ENCODE measurements around the gene PAX7. TPM values are rescaled to one million over a fixed set of nuclear protein-coding genes. Genes with fewer than 3 reads are reported as not detected.

The PAX7 gene
- total RNA-seq, 1 donor from 2014 or later, result 0.05 TPM

DNA sequence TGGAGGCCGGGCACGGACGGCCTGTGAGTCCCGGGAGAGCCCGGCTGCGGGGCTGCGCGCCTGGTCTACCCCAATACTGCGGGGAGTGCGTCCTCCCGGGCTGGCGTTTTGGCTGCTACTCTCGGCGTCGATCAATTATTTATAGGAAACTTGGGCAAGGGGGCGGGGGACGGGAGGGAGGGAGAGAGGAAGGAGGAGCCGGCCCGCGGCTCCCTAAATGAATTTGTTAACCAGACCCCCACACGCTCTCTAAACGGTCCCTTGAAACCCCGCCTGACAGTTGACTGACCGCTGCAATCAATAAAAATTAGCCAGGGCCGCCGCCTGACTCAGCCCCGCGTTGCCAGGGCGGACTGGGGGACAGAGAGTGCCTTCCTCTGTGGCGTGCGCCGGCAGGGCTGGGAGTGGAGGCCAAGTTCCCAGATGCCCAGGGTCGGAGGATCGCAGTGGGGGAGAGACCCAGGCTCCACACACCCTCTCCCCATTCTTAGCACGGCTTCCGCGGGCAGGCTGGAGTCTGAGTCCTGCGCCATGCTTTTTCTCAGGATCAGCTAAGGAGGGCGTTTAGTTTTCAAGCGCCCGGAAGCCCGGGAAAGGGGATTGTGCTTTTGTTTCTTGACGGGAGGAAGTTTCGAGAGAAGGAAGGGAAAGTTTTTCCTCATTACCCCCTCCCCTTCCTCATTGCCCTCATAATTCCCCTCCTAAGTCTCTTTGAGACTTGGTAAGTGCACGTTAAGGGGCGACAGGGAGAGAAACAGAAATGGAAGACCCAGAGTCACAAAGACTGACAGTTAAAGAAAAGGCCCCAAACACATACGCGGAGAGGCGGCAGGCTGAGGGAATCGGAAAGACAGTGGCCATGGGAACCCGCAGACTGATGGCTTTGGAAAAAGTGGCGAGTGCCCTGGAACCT is 6.2 kb downstream of the PAX7 start:
- DNase-seq (ENCODE audit: low read depth), result no peak
- no peaks in the 10 kb centered on the region for H3K4me1 ChIP-seq (ENCODE audit: insufficient read depth, low read length)
- no peaks in the 10 kb centered on the region for H3K36me3 ChIP-seq (ENCODE audit: insufficient read depth, low read length)
- peaks cover 91% of the 10 kb centered on the region for H3K27me3 Mint-ChIP-seq (ENCODE audit: low read depth, unreplicated experiment)
- H3K27ac Mint-ChIP-seq (ENCODE audit: unreplicated experiment), result peak overlapping the region; percentile 36
- no peak overlapping the region for H3K4me2 ChIP-seq (ENCODE audit: low read length)
- no peak overlapping the region for H3K9ac ChIP-seq (ENCODE audit: low read length)
- H4K20me1 ChIP-seq (ENCODE audit: insufficient read depth, low read length), result peaks cover 8% of the 10 kb centered on the region
- peaks cover 4% of the 10 kb centered on the region for H3K9me3 ChIP-seq (ENCODE audit: insufficient read depth, low read depth, low read length)
- no peak for FAIRE-seq
- H3K27me3 ChIP-seq (ENCODE audit: insufficient read depth, low read length), result peaks cover 87% of the 10 kb centered on the region
- H3K4me3 ChIP-seq (ENCODE audit: insufficient read depth, low read depth, low read length), result no peak overlapping the region
- TF ChIP-seq, protein P1, sequence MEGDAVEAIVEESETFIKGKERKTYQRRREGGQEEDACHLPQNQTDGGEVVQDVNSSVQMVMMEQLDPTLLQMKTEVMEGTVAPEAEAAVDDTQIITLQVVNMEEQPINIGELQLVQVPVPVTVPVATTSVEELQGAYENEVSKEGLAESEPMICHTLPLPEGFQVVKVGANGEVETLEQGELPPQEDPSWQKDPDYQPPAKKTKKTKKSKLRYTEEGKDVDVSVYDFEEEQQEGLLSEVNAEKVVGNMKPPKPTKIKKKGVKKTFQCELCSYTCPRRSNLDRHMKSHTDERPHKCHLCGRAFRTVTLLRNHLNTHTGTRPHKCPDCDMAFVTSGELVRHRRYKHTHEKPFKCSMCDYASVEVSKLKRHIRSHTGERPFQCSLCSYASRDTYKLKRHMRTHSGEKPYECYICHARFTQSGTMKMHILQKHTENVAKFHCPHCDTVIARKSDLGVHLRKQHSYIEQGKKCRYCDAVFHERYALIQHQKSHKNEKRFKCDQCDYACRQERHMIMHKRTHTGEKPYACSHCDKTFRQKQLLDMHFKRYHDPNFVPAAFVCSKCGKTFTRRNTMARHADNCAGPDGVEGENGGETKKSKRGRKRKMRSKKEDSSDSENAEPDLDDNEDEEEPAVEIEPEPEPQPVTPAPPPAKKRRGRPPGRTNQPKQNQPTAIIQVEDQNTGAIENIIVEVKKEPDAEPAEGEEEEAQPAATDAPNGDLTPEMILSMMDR (IDR thresholded peaks at IDR 0.05; ENCODE audit: insufficient read depth, low read depth, low read length), result no peak
- TF ChIP-seq EZH2 (IDR thresholded peaks at IDR 0.05; ENCODE audit: insufficient read depth, low read length), result peak; percentile 67
- no peak overlapping the region for H2AFZ ChIP-seq (ENCODE audit: low read depth, low read length)
- peaks cover 5% of the 10 kb centered on the region for H3K4me1 Mint-ChIP-seq (ENCODE audit: low read depth, unreplicated experiment)
- H3K36me3 Mint-ChIP-seq (ENCODE audit: low read depth, unreplicated experiment), result no peaks in the 10 kb centered on the region
- no peak overlapping the region for H3K27ac ChIP-seq (ENCODE audit: low read depth, low read length)
- peaks cover 18% of the 10 kb centered on the region for H3K9me3 Mint-ChIP-seq (ENCODE audit: unreplicated experiment)
- peak overlapping the region; percentile 20 for H3K4me3 Mint-ChIP-seq (ENCODE audit: unreplicated experiment)
- no peaks in the 10 kb centered on the region for H3K79me2 ChIP-seq (ENCODE audit: insufficient read depth, low read length)

DNA sequence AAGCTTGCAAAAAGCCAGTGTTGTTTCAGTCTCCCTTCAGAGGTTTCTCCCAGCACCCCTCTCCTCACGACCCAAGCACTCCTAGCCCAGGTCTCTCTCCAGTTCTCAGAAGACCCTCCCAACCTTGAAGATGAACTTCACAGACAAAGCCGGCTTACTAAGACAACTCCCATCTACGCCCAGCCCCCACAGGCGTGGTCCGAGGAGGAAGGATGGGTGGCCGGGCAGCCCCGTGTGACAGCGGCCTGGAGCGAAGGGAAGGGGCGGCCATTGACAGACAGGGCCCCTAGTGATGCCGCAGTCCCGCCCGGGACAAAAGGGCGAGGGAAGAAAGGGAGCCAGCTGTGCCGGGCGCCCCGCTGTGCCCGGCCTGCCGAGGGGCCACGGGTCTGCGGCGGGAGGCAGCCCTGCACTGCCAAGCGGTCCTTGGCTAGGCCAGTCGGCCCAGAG is 6.9 kb downstream of the PAX7 start:
- TF ChIP-seq EZH2 (IDR thresholded peaks at IDR 0.05; ENCODE audit: insufficient read depth, low read length), result no peak
- TF ChIP-seq, protein P1 (IDR thresholded peaks at IDR 0.05; ENCODE audit: insufficient read depth, low read depth, low read length), result no peak
- H3K4me1 ChIP-seq (ENCODE audit: insufficient read depth, low read length), result no peaks in the 10 kb centered on the region
- FAIRE-seq (no peak), DNase-seq (ENCODE audit: low read depth) (no peak)
- Mint-ChIP-seq H3K27me3 (ENCODE audit: low read depth, unreplicated experiment) (peaks cover 89% of the 10 kb centered on the region), H3K4me3 (ENCODE audit: unreplicated experiment) (no peak overlapping the region), H3K27ac (ENCODE audit: unreplicated experiment) (peak overlapping the region; percentile 36), H3K9me3 (ENCODE audit: unreplicated experiment) (peaks cover 14% of the 10 kb centered on the region), H3K36me3 (ENCODE audit: low read depth, unreplicated experiment) (no peaks in the 10 kb centered on the region), H3K4me1 (ENCODE audit: low read depth, unreplicated experiment) (peaks cover 2% of the 10 kb centered on the region)
- H2AFZ ChIP-seq (ENCODE audit: low read depth, low read length), result no peak overlapping the region
- H3K4me3 ChIP-seq (ENCODE audit: insufficient read depth, low read depth, low read length), result no peak overlapping the region
- H4K20me1 ChIP-seq (ENCODE audit: insufficient read depth, low read length), result peaks cover 8% of the 10 kb centered on the region
- H3K79me2 ChIP-seq (ENCODE audit: insufficient read depth, low read length), result no peaks in the 10 kb centered on the region
- no peaks in the 10 kb centered on the region for H3K36me3 ChIP-seq (ENCODE audit: insufficient read depth, low read length)
- H3K9me3 ChIP-seq (ENCODE audit: insufficient read depth, low read depth, low read length), result peaks cover 4% of the 10 kb centered on the region
- H3K4me2 ChIP-seq (ENCODE audit: low read length), result no peak overlapping the region
- H3K27me3 ChIP-seq (ENCODE audit: insufficient read depth, low read length), result peaks cover 86% of the 10 kb centered on the region
- no peak overlapping the region for H3K27ac ChIP-seq (ENCODE audit: low read depth, low read length)
- no peak overlapping the region for H3K9ac ChIP-seq (ENCODE audit: low read length)

Measured in astrocyte (in vitro differentiated cells and primary cell).